Coronary artery (tissue), 2 donors: Measurements from ENCODE around the gene MS4A14.
A peak's percentile ranks its signal among the peaks of the same experiment; 100 is the strongest.
"Not testable (repeated sequence)": the region's sequence is repeated elsewhere in the genome, so short reads cannot be mapped to it uniquely, and the experiment has no call there.

ENCODE experiments used
- DNase-seq: peaks from one replicate; pipeline ENCODE4 v3.0.0-alpha.2; 2017; ENCODE audit warnings: low spot score
- H3K27ac ChIP-seq, 2 donors: fragments of 200-600 bp; sonication (generic); one replicate each; pipeline ENCODE4 v1.5.1; 2016 to 2019
- H3K4me3 ChIP-seq: fragments of 200-600 bp; sonication (generic); 2 replicates; pipeline ENCODE4 v1.5.1; 2016; ENCODE audit warnings: mild to moderate bottlenecking, moderate library complexity
- CTCF ChIP-seq: fragments of 200-600 bp; sonication (generic); IDR thresholded peaks from one replicate; pipeline ENCODE4 v1.5.1; 2019; ENCODE audit warnings: antibody characterized with exemption

Gene MS4A14

GRCh38 chr11:60363542-60364470, 32.5 kb upstream of the MS4A14 start:
- no peak for TF ChIP-seq CTCF
- no peak overlapping the region for H3K4me3 ChIP-seq
- DNase-seq: no peak
- H3K27ac ChIP-seq: peak overlapping the region in 1 of 2 donors; percentile 64

DNA sequence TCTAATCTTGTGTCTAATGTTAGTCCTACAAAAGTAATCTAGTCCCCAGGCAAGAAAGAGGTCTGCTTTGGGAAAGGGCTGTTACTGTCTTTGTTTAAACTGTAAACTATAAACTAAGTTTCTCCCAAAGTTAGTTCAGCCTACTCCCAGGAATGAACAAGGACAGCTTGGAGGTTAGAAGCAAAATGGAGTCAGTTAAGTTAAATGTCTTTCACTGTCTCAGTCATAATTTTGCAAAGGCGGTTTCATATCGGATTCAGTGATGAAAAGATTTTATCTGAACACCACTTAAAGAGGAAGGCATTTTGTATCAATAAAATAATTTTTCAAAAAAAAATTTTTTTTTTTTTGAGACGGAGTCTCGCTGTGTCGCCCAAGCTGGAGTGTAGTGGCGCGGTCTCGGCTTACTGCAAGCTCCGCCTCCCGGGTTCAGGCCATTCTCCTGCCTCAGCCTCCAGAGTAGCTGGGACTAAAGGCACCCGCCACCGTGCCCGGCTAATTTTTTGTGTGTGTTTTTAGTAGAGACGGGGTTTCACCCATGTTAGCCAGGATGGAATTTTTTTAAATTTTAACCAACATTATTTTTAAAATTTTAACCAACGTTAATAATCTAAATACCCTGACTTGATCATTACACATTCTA, 29.9 kb upstream of the MS4A14 start:
- DNase-seq, H3K27ac ChIP-seq, H3K4me3 ChIP-seq: not testable (repeated sequence)

- no peak overlapping the region for H3K4me3 ChIP-seq
- TF ChIP-seq CTCF: no peak
- no peak for DNase-seq
- no peak overlapping the region for H3K27ac ChIP-seq
Measured at GRCh38 chr11:60367009-60367408, 29.2 kb upstream of the MS4A14 start.

- TF ChIP-seq CTCF: no peak
- Histone ChIP-seq H3K4me3 (no peak overlapping the region), H3K27ac (no peak overlapping the region)
- no peak for DNase-seq
Measured at GRCh38 chr11:60367896-60368295, 28.4 kb upstream of the MS4A14 start.

GRCh38 chr11:60370252-60370810, 25.9 kb upstream of the MS4A14 start:
- Histone ChIP-seq H3K27ac (peak overlapping the region in 1 of 2 donors; percentile 28), H3K4me3 (no peak overlapping the region)
- no peak for DNase-seq
- TF ChIP-seq CTCF: no peak

GRCh38 chr11:60370811-60371298, 25.4 kb upstream of the MS4A14 start:
- H3K27ac ChIP-seq: peak overlapping the region in 1 of 2 donors; percentile 28
- TF ChIP-seq CTCF: no peak
- DNase-seq: no peak
- H3K4me3 ChIP-seq: no peak overlapping the region

GRCh38 chr11:60371386-60371785, 24.9 kb upstream of the MS4A14 start:
- DNase-seq: no peak
- no peak overlapping the region for H3K4me3 ChIP-seq
- peak overlapping the region in 1 of 2 donors; percentile 37 for H3K27ac ChIP-seq
- TF ChIP-seq CTCF: no peak
